Mesothelial cell of epicardium (in vitro differentiated cells): ENCODE results near the gene ENSA. TPM values are rescaled to one million over a fixed set of nuclear protein-coding genes. Genes with fewer than 3 reads are reported as not detected.
"Not testable (repeated sequence)": the region's sequence is repeated elsewhere in the genome, so short reads cannot be mapped to it uniquely, and the experiment has no call there.

Source experiments
- DNase-seq, 2 experiments: peaks; one replicate each; pipeline ENCODE4 v3.0.0; 2021; ENCODE audit warnings: low spot score in 2 of 2; ENCODE audit not compliant: unreplicated experiment in 2 of 2
- H3K27ac Mint-ChIP-seq: 2 replicates; pipeline ENCODE4 v1.8.0; 2021; ENCODE audit warnings: mixed read lengths
- H3K27me3 Mint-ChIP-seq: 2 replicates; pipeline ENCODE4 v1.8.0; 2021; ENCODE audit warnings: low read depth, mixed read lengths
- H3K36me3 Mint-ChIP-seq: 2 replicates; pipeline ENCODE4 v1.8.0; 2021; ENCODE audit warnings: mixed read lengths
- H3K4me1 Mint-ChIP-seq: 2 replicates; pipeline ENCODE4 v1.8.0; 2021; ENCODE audit warnings: mixed read lengths
- H3K4me3 Mint-ChIP-seq: 2 replicates; pipeline ENCODE4 v1.8.0; 2021; ENCODE audit warnings: mild to moderate bottlenecking, moderate library complexity, mixed read lengths
- H3K9me3 Mint-ChIP-seq: 2 replicates; pipeline ENCODE4 v1.8.0; 2021; ENCODE audit warnings: mixed read lengths
- total RNA-seq: library from RNA; stranded (reverse); gene quantifications from 3 replicates; pipeline ENCODE4 v1.2.1, GENCODE V29; 2021
- TF ChIP-seq, protein P1 (sequence below): fragments of 200-600 bp; sonication (generic); IDR thresholded peaks from one replicate; pipeline ENCODE4 v1.5.0; 2021; ENCODE audit warnings: antibody characterized with exemption; ENCODE audit not compliant: unreplicated experiment

Gene ENSA
- total RNA-seq, 1 donor from 2014 or later, result 117 TPM

DNA sequence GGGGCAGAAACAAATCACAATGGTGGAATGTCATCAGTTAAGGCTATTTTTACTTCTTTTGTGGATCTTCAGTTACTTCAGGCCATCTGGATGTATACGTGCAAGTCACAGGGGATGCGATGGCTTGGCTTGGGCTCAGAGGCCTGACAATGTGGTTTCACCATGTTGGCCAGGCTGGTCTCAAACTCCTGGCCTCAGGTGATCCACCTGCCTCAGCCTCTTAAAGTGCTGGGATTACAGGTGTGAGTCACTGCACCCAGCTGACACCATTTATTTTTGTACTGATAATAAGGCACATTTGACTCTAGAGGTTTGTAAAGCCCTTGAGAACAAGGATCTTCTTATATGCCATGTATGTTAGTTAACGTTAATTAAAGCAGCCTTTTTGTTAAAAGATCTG lies 48.4 kb downstream of the ENSA start:
- peaks cover 22% of the 10 kb centered on the region for H3K36me3 Mint-ChIP-seq
- not testable (repeated sequence) for H3K27me3 Mint-ChIP-seq, DNase-seq, H3K9me3 Mint-ChIP-seq
- peak overlapping the region; percentile 98 for H3K27ac Mint-ChIP-seq
- H3K4me3 Mint-ChIP-seq, result peak overlapping the region; percentile 98
- H3K4me1 Mint-ChIP-seq, result peaks cover 27% of the 10 kb centered on the region

DNA sequence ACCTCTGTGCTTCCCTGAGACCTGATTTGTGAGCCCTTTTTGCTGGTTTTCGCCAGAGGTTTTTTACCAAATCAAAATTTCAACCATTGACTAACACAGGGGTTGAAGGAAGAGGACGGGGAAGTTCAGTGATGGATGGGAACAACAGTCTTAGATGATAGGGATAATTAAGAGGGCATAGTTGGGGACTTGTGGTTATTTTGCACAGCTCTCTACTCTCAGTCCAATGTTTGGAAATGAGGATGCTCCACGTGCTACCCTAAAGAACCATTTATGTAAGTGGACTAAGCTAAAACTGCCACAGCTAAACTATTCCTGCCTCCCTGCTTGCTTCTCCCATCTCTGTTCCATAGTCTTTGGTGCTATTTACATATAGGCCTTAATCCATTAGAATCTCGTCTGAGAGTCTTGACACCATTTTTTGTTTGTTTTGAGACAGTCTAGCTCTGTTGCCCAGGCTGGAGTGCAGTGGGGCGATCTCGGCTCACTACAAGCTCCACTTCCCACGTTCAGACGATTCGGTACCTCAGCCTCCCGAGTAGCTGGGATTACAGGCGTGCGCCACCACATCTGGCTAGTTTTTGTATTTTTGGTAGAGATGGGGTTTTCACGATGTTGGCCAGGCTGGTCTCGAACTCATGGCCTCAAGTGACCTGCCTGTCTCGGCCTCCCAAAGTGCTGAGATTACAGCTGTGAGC lies 49.3 kb downstream of the ENSA start:
- Mint-ChIP-seq H3K9me3 (no peaks in the 10 kb centered on the region), H3K36me3 (peaks cover 26% of the 10 kb centered on the region)
- TF ChIP-seq, protein P1, sequence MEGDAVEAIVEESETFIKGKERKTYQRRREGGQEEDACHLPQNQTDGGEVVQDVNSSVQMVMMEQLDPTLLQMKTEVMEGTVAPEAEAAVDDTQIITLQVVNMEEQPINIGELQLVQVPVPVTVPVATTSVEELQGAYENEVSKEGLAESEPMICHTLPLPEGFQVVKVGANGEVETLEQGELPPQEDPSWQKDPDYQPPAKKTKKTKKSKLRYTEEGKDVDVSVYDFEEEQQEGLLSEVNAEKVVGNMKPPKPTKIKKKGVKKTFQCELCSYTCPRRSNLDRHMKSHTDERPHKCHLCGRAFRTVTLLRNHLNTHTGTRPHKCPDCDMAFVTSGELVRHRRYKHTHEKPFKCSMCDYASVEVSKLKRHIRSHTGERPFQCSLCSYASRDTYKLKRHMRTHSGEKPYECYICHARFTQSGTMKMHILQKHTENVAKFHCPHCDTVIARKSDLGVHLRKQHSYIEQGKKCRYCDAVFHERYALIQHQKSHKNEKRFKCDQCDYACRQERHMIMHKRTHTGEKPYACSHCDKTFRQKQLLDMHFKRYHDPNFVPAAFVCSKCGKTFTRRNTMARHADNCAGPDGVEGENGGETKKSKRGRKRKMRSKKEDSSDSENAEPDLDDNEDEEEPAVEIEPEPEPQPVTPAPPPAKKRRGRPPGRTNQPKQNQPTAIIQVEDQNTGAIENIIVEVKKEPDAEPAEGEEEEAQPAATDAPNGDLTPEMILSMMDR, result no peak

DNA sequence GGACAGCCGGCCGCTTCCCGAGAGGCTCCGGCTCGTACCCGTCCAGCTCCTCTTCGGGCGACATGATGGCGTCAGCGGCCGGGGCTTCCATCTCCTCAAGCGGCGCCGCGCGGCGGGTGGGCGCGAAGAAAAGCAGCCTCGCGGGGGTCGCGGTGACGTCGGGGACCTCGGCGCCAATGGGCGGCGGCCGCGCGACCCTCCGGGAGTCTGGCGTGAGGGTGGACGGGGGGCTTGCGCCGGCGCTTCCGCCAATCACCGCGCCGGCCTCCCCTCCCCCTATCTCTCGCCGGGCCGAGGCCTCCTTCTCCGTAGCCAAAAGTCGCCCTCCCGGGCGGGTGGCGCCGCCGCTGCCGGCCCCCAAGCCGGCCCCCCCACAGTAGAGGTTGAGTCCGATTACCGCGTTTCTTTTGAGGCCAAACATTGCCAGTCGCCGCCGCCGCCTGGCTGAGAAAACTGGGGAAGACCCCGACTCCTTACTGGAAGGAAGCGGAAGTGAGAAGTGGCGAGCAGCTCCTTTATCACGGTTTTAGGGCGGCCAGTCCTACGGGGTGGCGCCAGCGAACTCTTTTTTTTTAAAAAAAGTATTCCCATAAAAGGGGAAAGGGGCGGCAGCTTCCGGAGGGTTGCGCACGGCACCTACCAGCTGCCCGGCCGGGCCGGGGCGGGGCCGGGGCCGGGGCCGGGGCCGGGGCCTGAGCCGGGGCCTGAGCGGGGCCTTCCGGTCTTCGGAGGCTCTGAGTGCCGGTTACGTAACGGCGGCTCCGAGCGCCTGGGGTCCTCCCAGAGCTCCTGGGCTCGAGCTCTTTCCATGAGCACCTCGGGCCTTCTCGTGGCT lies 50.1 kb downstream of the ENSA start, which contains the start of gene MCL1:
TSS of gene MCL1 (minus strand) at position 501 of the 835 bp plus-strand sequence. CDS start at position 421, 80 bp downstream.
- H3K27ac Mint-ChIP-seq, result peak within 1 kb of the TSS; percentile 98
- peaks cover 44% of the 10 kb centered on the region for H3K4me1 Mint-ChIP-seq
- DNase-seq, result peak; percentile 75 to 88
- TF ChIP-seq, protein P1, result no peak
- H3K27me3 Mint-ChIP-seq, result no peaks in the 10 kb centered on the region
- no peaks in the 10 kb centered on the region for H3K9me3 Mint-ChIP-seq
- H3K4me3 Mint-ChIP-seq, result peak within 1 kb of the TSS; percentile 98
- peaks cover 30% of the 10 kb centered on the region for H3K36me3 Mint-ChIP-seq

More for the DNA sequence above, 49.3 kb downstream of the ENSA start:
- no peak for DNase-seq
- H3K4me3 Mint-ChIP-seq, result peak overlapping the region; percentile 98
- H3K4me1 Mint-ChIP-seq, result peaks cover 36% of the 10 kb centered on the region
- no peaks in the 10 kb centered on the region for H3K27me3 Mint-ChIP-seq
- H3K27ac Mint-ChIP-seq, result peak overlapping the region; percentile 98

GRCh38 chr1:150578272-150579109 lies 50.9 kb downstream of the ENSA start:
- no peaks in the 10 kb centered on the region for H3K27me3 Mint-ChIP-seq
- peak overlapping the region; percentile 98 for H3K4me3 Mint-ChIP-seq
- TF ChIP-seq, protein P1, result no peak
- peak in 1 of 2 experiments; percentile 50 for DNase-seq
- H3K4me1 Mint-ChIP-seq, result peaks cover 45% of the 10 kb centered on the region
- H3K27ac Mint-ChIP-seq, result peak overlapping the region; percentile 98
- no peaks in the 10 kb centered on the region for H3K9me3 Mint-ChIP-seq
- H3K36me3 Mint-ChIP-seq, result peaks cover 30% of the 10 kb centered on the region

GRCh38 chr1:150577557-150578271 lies 51.7 kb downstream of the ENSA start:
- TF ChIP-seq, protein P1, result no peak
- Mint-ChIP-seq H3K4me3 (peak overlapping the region; percentile 98), H3K36me3 (peaks cover 35% of the 10 kb centered on the region), H3K27me3 (no peaks in the 10 kb centered on the region), H3K4me1 (peaks cover 45% of the 10 kb centered on the region), H3K27ac (peak overlapping the region; percentile 98), H3K9me3 (no peaks in the 10 kb centered on the region)
- DNase-seq, result no peak
